COLO668 (cell line): Measurements from ENCODE around the gene RTP2.
A peak's percentile ranks its signal among the peaks of the same experiment; 100 is the strongest.

ENCODE experiments used
- DNase-seq: peaks from one replicate; lab custom pipeline; 2025; ENCODE audit not compliant: unreplicated experiment; lab: John Stamatoyannopoulos, UW

Gene RTP2

GRCh38 chr3:187739094-187739560, 36.8 kb upstream of the RTP2 start:
- peak; percentile 50 for DNase-seq

- peak; percentile 67 for DNase-seq
Observed at GRCh38 chr3:187738331-187739093, 36.2 kb upstream of the RTP2 start.

GRCh38 chr3:187738071-187738330, 35.6 kb upstream of the RTP2 start:
- no peak for DNase-seq

GRCh38 chr3:187737368-187738070, 35.2 kb upstream of the RTP2 start:
- DNase-seq = peak; percentile 58

GRCh38 chr3:187737006-187737367, 34.6 kb upstream of the RTP2 start:
- no peak for DNase-seq

- DNase-seq = peak; percentile 7
Observed at GRCh38 chr3:187736418-187736871, 34.1 kb upstream of the RTP2 start.

- DNase-seq = no peak
Observed at GRCh38 chr3:187735837-187736236, 33.5 kb upstream of the RTP2 start.

GRCh38 chr3:187735383-187735782, 33.0 kb upstream of the RTP2 start:
- DNase-seq = no peak

GRCh38 chr3:187734841-187735240, 32.5 kb upstream of the RTP2 start:
- no peak for DNase-seq

GRCh38 chr3:187733371-187733770, 31.0 kb upstream of the RTP2 start:
- no peak for DNase-seq

- DNase-seq = no peak
Observed at GRCh38 chr3:187729598-187729997, 27.2 kb upstream of the RTP2 start.

GRCh38 chr3:187728940-187729583, 26.7 kb upstream of the RTP2 start:
- no peak for DNase-seq

GRCh38 chr3:187728248-187728647, 25.9 kb upstream of the RTP2 start:
- DNase-seq = no peak

- no peak for DNase-seq
Observed at GRCh38 chr3:187726564-187726963, 24.2 kb upstream of the RTP2 start.

GRCh38 chr3:187725653-187726370, 23.5 kb upstream of the RTP2 start:
- no peak for DNase-seq

- DNase-seq = no peak
Observed at GRCh38 chr3:187725224-187725623, 22.9 kb upstream of the RTP2 start.

GRCh38 chr3:187722206-187722612, 19.9 kb upstream of the RTP2 start:
- no peak for DNase-seq

- DNase-seq = no peak
Observed at GRCh38 chr3:187721055-187721454, 18.7 kb upstream of the RTP2 start.

GRCh38 chr3:187720337-187720670, 17.9 kb upstream of the RTP2 start:
- DNase-seq = no peak

- no peak for DNase-seq
Observed at GRCh38 chr3:187719628-187720336, 17.4 kb upstream of the RTP2 start.

GRCh38 chr3:187718802-187719201, 16.4 kb upstream of the RTP2 start:
- DNase-seq = no peak
